Activated CD8-positive, alpha-beta T cell treated with anti-CD3 and anti-CD28 coated beads for 36 hours (primary cell): Measurements from ENCODE around the gene CD6. TPM values are rescaled to one million over a fixed set of nuclear protein-coding genes. Genes with fewer than 3 reads are reported as not detected.

ENCODE experiments used
- ATAC-seq: fragments of 200-7000 bp; cut with Tn5 transposase; one replicate; pipeline ENCODE4 v1.10.0; 2021; ENCODE audit warnings: mild to moderate bottlenecking, moderate library complexity
- CTCF ChIA-PET: fragments of 350-600 bp; sonication (Branson Sonifier 250); formaldehyde crosslinking; loops from one replicate; lab custom pipeline; 2021; ENCODE audit warnings: antibody characterized with exemption; lab: Charles Lee
- POLR2A ChIA-PET: fragments of 350-600 bp; sonication (Branson Sonifier 250); formaldehyde crosslinking; loops from one replicate; lab custom pipeline; 2021; ENCODE audit warnings: antibody characterized with exemption; lab: Charles Lee
- DNase-seq: peaks from one replicate; pipeline ENCODE4 v3.0.0-alpha.2; 2020
- H3K27ac Mint-ChIP-seq: one replicate; pipeline ENCODE4 v1.8.0; 2021; ENCODE audit warnings: mild to moderate bottlenecking, mixed read lengths
- H3K27me3 Mint-ChIP-seq: one replicate; pipeline ENCODE4 v1.8.0; 2021; ENCODE audit warnings: mixed read lengths
- H3K36me3 Mint-ChIP-seq: one replicate; pipeline ENCODE4 v1.8.0; 2021; ENCODE audit warnings: low read depth, mixed read lengths
- H3K4me1 Mint-ChIP-seq: one replicate; pipeline ENCODE4 v1.8.0; 2021; ENCODE audit warnings: low read depth, mixed read lengths
- H3K4me3 Mint-ChIP-seq: one replicate; pipeline ENCODE4 v1.8.0; 2021; ENCODE audit warnings: mild to moderate bottlenecking, moderate library complexity, mixed read lengths
- H3K9me3 Mint-ChIP-seq: one replicate; pipeline ENCODE4 v1.8.0; 2021; ENCODE audit warnings: mixed read lengths
- intact Hi-C: fragments of 100-400 bp; cut with micrococcal nuclease; formaldehyde crosslinking; loops from one replicate; pipeline ENCODE4 v1.10.0; 2022
- total RNA-seq, 2 experiments: library from RNA; stranded (reverse); gene quantifications; one replicate each; pipeline ENCODE4 v1.2.3, GENCODE V29; 2021
- TF ChIP-seq, protein P1 (sequence below): fragments of 200-600 bp; IDR thresholded peaks from one replicate; pipeline ENCODE4 v1.8.0; 2022; ENCODE audit warnings: antibody characterized with exemption, mild to moderate bottlenecking

Gene CD6
- total RNA-seq, 2 experiments from 2014 or later: 196 to 201 TPM

DNA sequence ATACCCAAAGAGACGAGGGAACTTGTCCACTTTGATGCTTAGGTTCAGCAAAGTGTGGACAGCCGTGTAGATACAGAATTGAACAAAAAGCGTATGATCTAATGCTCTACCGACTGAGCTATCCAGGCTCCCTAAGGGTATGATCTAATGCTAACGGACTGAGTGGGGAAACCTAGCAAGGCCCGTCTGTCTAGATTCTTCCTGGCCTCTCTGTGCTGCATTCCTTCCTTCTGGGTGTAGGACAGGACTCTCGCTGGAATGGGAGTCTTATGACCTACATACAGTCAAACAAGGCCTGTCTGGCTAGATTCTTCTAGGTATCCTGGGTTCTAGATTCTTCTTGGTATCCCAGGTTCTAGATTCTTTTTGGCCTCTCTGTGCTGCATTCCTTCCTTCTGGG is 11.1 kb upstream of the CD6 start:
- H3K4me1 Mint-ChIP-seq: peaks cover 4% of the 10 kb centered on the region
- ChIA-PET CTCF (interaction anchor here (3.8 kb wide), 1 partner anchor 10 kb away, joined by 19 read pairs; the partner anchor contains the start of gene CD6), POLR2A (no interaction called here)
- DNase-seq (no peak), ATAC-seq (no peak)
- no peak overlapping the region for H3K27ac Mint-ChIP-seq
- no peak overlapping the region for H3K4me3 Mint-ChIP-seq
- TF ChIP-seq, protein P1, sequence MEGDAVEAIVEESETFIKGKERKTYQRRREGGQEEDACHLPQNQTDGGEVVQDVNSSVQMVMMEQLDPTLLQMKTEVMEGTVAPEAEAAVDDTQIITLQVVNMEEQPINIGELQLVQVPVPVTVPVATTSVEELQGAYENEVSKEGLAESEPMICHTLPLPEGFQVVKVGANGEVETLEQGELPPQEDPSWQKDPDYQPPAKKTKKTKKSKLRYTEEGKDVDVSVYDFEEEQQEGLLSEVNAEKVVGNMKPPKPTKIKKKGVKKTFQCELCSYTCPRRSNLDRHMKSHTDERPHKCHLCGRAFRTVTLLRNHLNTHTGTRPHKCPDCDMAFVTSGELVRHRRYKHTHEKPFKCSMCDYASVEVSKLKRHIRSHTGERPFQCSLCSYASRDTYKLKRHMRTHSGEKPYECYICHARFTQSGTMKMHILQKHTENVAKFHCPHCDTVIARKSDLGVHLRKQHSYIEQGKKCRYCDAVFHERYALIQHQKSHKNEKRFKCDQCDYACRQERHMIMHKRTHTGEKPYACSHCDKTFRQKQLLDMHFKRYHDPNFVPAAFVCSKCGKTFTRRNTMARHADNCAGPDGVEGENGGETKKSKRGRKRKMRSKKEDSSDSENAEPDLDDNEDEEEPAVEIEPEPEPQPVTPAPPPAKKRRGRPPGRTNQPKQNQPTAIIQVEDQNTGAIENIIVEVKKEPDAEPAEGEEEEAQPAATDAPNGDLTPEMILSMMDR: no peak
- no peaks in the 10 kb centered on the region for H3K36me3 Mint-ChIP-seq
- H3K27me3 Mint-ChIP-seq: no peaks in the 10 kb centered on the region
- no peaks in the 10 kb centered on the region for H3K9me3 Mint-ChIP-seq
- intact Hi-C loops: no loop called here

DNA sequence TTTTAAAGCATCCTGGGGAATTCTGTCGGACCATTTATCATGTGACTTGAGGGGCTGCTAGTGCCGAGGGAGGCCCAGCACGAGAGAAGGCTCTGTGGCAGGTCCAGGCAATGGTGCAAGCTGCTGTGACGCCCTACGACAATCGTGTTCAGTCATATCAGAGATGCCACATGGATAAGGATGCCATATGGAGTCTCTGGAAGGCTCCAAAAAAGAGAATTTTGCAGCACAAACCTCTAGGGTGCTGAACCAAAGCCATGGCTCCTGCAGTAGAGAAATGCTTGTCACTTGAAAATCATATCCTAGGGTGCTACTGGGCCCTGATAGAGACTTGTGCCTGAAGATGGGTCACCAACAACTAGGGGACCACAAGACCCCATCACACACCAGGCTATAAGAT is 6.7 kb upstream of the CD6 start:
- TF ChIP-seq, protein P1: no peak
- H3K36me3 Mint-ChIP-seq: no peaks in the 10 kb centered on the region
- CTCF ChIA-PET: interaction anchor here (1.3 kb wide), 2 partner anchors 27 to 222 kb away, joined by 3 to 5 read pairs; no protein-coding TSS in a partner anchor
- H3K4me3 Mint-ChIP-seq: no peak overlapping the region
- H3K4me1 Mint-ChIP-seq: no peaks in the 10 kb centered on the region
- H3K9me3 Mint-ChIP-seq: peaks cover 4% of the 10 kb centered on the region
- no peak overlapping the region for H3K27ac Mint-ChIP-seq
- ATAC-seq (no peak), DNase-seq (no peak)
- intact Hi-C loops: loop anchor here (5.0 kb wide), 1 partner anchor 222 kb away; no protein-coding TSS in a partner anchor
- POLR2A ChIA-PET: no interaction called here
- no peaks in the 10 kb centered on the region for H3K27me3 Mint-ChIP-seq

DNA sequence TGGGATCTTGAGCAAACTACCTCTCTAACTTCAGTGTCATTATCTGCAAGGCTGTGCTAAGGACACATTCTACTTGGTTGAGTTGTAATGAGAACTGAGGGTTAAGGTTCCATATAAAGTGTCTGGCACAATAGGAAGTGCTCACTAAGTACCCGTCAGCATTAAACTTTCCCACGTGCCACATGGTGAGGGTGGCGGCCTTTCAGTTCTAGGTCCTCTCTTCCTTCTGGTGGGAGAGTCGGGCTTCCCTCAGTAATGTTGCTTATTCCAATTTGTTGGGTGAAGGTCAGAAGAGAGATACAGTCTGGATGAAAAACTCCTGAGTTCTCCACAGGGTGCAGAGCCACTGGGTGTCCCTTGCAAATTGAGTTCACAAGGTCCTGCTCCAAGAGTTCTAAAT is 4.6 kb upstream of the CD6 start:
- DNase-seq (no peak), ATAC-seq (no peak)
- H3K4me1 Mint-ChIP-seq: peaks cover 16% of the 10 kb centered on the region
- POLR2A ChIA-PET: interaction anchor here (0.8 to 2.2 kb wide), 3 partner anchors 11 to 48 kb away, joined by 3 to 6 read pairs (median 3); no protein-coding TSS in a partner anchor
- peaks cover 2% of the 10 kb centered on the region for H3K36me3 Mint-ChIP-seq
- peaks cover 4% of the 10 kb centered on the region for H3K9me3 Mint-ChIP-seq
- intact Hi-C loops: loop anchor here (5.0 kb wide), 1 partner anchor 220 kb away; no protein-coding TSS in a partner anchor
- TF ChIP-seq, protein P1: no peak
- no peak overlapping the region for H3K27ac Mint-ChIP-seq
- no peaks in the 10 kb centered on the region for H3K27me3 Mint-ChIP-seq
- H3K4me3 Mint-ChIP-seq: no peak overlapping the region
- CTCF ChIA-PET: interaction anchor here (0.9 to 1.6 kb wide), 2 partner anchors 136 to 220 kb away, joined by 3 to 4 read pairs; no protein-coding TSS in a partner anchor

DNA sequence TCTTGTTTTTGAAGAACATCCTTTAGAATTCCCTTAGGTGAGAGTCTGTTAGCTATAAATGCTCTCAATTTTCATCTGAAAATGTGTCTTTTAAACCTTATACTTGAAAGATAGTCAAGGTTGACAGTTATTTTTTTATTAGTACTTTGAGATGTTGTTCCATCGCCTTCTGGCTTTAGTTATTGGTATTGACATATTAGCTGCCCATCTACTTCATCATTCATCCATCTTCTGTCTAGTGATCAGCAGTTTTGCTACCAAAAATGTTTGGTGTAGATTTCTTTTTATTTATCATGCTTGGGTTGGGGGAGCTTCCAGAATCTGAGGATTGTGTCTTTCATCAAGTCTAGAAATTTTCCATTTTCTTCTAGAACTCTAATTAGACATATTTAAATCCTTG is 3.3 kb upstream of the CD6 start:
- no peak for DNase-seq
- CTCF ChIA-PET: interaction anchor here (0.7 to 2.3 kb wide), 10 partner anchors 14 to 219 kb away, joined by 3 to 9 read pairs (median 3); no protein-coding TSS in a partner anchor
- Mint-ChIP-seq H3K27ac (no peak overlapping the region), H3K36me3 (peaks cover 14% of the 10 kb centered on the region), H3K4me1 (peaks cover 16% of the 10 kb centered on the region), H3K27me3 (no peaks in the 10 kb centered on the region), H3K9me3 (peaks cover 4% of the 10 kb centered on the region), H3K4me3 (no peak overlapping the region)
- intact Hi-C loops: loop anchor here (5.0 kb wide), 1 partner anchor 219 kb away; no protein-coding TSS in a partner anchor
- POLR2A ChIA-PET: interaction anchor here (0.9 to 2.2 kb wide), 3 partner anchors 19 to 162 kb away, joined by 3 to 6 read pairs (median 4); no protein-coding TSS in a partner anchor
- no peak for ATAC-seq
- TF ChIP-seq, protein P1: no peak

DNA sequence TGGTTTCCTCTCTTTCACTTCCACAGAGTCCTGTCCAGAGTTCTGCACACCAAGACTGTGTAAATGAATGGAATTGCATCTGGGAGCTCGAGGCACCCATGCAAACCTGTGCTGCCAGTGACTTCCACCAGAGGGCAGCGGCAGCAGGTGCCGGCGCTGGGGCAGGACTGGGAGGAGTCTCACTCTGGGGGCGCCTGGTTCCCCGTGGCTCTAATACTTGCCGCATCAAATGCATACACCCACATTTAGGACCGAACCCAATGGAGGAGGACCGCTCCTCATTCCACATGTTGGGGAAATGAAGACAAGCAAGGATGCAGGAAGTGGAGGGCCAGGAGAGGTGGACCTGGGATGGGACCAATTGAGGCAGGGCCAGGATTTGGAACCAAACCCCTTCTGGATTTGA is 1.1 kb upstream of the CD6 start:
- Mint-ChIP-seq H3K4me1 (peaks cover 16% of the 10 kb centered on the region), H3K27ac (peak overlapping the region; percentile 63), H3K36me3 (peaks cover 34% of the 10 kb centered on the region), H3K4me3 (peak overlapping the region; percentile 83), H3K27me3 (no peaks in the 10 kb centered on the region), H3K9me3 (peaks cover 4% of the 10 kb centered on the region)
- TF ChIP-seq, protein P1: peak; percentile 95
- DNase-seq: peak; percentile 90
- intact Hi-C loops: loop anchor here (1.0 kb wide), 1 partner anchor 159 kb away; no protein-coding TSS in a partner anchor
- peak; percentile 74 for ATAC-seq
- ChIA-PET POLR2A (interaction anchor here (0.8 to 1.7 kb wide), 4 partner anchors 48 to 111 kb away, joined by 3 to 7 read pairs (median 3); no protein-coding TSS in a partner anchor), CTCF (interaction anchor here (0.6 to 3.1 kb wide), 32 partner anchors 9 to 200 kb away, joined by 3 to 22 read pairs (median 3); partner anchors contain the start of gene SLC15A3)
